Ascending aorta (tissue), 2 donors: ENCODE measurements around the gene ASPSCR1. TPM values are rescaled to one million over a fixed set of nuclear protein-coding genes. Genes with fewer than 3 reads are reported as not detected.

Experiments used
- DNase-seq, 2 donors: peaks; one replicate each; pipeline ENCODE4 v3.0.0-alpha.2; 2019; ENCODE audit warnings: low spot score in 2 of 2
- H3K27ac ChIP-seq, 2 donors: fragments of 200-600 bp; sonication (generic); one replicate each; pipeline ENCODE4 v1.5.1; 2016 to 2017; ENCODE audit warnings: mild to moderate bottlenecking in 1 of 2
- H3K27me3 ChIP-seq: fragments of 200-600 bp; sonication (generic); one replicate; pipeline ENCODE4 v1.5.1; 2017
- H3K36me3 ChIP-seq, 2 donors: fragments of 200-600 bp; sonication (generic); one replicate each; pipeline ENCODE4 v1.5.1; 2016
- H3K4me1 ChIP-seq, 2 donors: fragments of 200-600 bp; sonication (generic); one replicate each; pipeline ENCODE4 v1.5.1; 2016 to 2017; ENCODE audit warnings: mild to moderate bottlenecking in 1 of 2
- H3K4me3 ChIP-seq, 2 donors: fragments of 200-600 bp; sonication (generic); one replicate each; pipeline ENCODE4 v1.5.1; 2016 to 2017; ENCODE audit warnings: mild to moderate bottlenecking in 1 of 2
- H3K9me3 ChIP-seq, 2 donors: fragments of 200-600 bp; sonication (generic); one replicate each; pipeline ENCODE4 v1.5.1; 2016
- CTCF ChIP-seq, 3 experiments: fragments of 200-600 bp in 2 of 3; fragments of 450-650 bp in 1 of 3; sonication (generic) in 2 of 3; IDR thresholded peaks; one replicate each; pipeline ENCODE4 v1.5.1; 2016 to 2019; ENCODE audit warnings: antibody characterized with exemption in 3 of 3, mild to moderate bottlenecking in 1 of 3, moderate library complexity in 1 of 3
- intact Hi-C: fragments of 100-400 bp; cut with DNase I; formaldehyde crosslinking; loops from one replicate; pipeline ENCODE4 v1.15.1; 2023
- total RNA-seq: library from RNA; depleted of rRNA; stranded (reverse); fragments of >200 nt; gene quantifications from one replicate; pipeline ENCODE4 v1.1.0, GENCODE V29; 2016

The ASPSCR1 gene
- total RNA-seq, 1 donor from 2014 or later: 45.1 TPM

DNA sequence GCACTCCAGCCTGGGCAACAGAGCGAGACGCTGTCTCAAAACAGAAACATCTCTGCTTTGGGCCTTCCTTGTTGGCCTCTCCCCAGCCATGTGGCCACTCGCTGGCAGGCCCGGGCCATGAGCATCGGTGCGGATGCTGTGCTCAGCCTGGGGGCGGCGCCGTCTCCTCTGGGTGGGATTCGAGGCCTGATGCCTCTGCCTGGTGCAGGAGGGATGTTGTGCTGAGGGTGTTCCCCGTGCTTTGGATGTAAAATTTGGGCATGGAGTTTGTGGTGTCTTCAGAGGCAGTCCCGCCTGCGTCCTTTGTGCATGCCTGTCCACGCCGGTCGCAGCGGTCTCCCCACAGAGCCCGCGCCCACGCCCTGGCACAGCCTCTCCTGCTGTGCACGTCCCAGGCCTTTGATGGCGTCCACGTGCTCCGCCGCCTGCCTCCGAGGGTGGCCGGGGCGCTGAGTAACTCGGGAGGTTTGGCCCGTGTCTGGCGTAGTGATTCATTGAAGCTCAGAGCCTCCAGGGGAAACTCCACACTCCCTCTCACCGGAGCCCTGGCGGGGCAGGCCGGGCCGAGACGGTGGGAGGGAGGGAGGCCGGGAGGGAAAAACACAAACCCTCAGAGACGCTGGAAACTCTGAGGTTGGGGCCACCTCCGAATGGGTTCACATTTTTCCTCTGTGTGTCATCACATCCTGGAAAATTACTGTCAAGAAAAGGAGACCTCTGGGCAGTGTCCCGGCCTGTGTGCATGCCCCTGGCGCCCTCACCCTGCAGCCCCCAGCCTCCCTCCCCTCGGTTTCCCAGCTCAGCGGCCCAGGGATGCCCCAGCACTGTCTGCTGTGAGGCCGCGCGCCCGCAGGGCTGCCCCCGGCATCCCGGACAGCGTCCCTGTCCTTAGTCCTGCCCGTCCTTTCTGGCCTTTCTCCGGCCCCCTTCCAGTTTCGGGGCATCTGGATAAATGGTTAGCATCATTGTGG, 26.3 kb downstream of the ASPSCR1 start:
- intact Hi-C loops: loop anchor here (1.0 kb wide), 2 partner anchors 19 to 26 kb away; partner anchors contain the start of genes ASPSCR1 and CENPX
- H3K4me1 ChIP-seq: peaks cover 19 to 46% of the 10 kb centered on the region in 2 donors

GRCh38 chr17:82004517-82005455, 27.4 kb downstream of the ASPSCR1 start:
- H3K36me3 ChIP-seq: no peaks in the 10 kb centered on the region
- no peak for DNase-seq
- H3K9me3 ChIP-seq: no peaks in the 10 kb centered on the region
- peak overlapping the region; percentile 76 to 85 for H3K27ac ChIP-seq
- H3K27me3 ChIP-seq: no peaks in the 10 kb centered on the region
- H3K4me3 ChIP-seq: no peak overlapping the region
- peaks cover 19 to 46% of the 10 kb centered on the region in 2 donors for H3K4me1 ChIP-seq
- no peak for TF ChIP-seq CTCF (IDR thresholded peaks at IDR 0.05)
- intact Hi-C loops: loop anchor here (1.0 kb wide), 1 partner anchor 18 kb away; the partner anchor contains the start of gene CENPX

More for the DNA sequence above, 26.3 kb downstream of the ASPSCR1 start:
- Histone ChIP-seq H3K27ac (peak overlapping the region; percentile 76 to 85), H3K9me3 (no peaks in the 10 kb centered on the region), H3K4me3 (peak overlapping the region in 1 of 2 donors; percentile 42), H3K36me3 (no peaks in the 10 kb centered on the region), H3K27me3 (no peaks in the 10 kb centered on the region)
- TF ChIP-seq CTCF (IDR thresholded peaks at IDR 0.05): no peak
- DNase-seq: peak; percentile 75 to 97

GRCh38 chr17:82005701-82006348, 28.4 kb downstream of the ASPSCR1 start:
- Histone ChIP-seq H3K4me1 (peaks cover 19 to 46% of the 10 kb centered on the region in 2 donors), H3K4me3 (no peak overlapping the region), H3K36me3 (no peaks in the 10 kb centered on the region), H3K27ac (peak overlapping the region in 1 of 2 donors; percentile 85), H3K27me3 (no peaks in the 10 kb centered on the region), H3K9me3 (no peaks in the 10 kb centered on the region)
- no peak for TF ChIP-seq CTCF (IDR thresholded peaks at IDR 0.05)
- DNase-seq: no peak
- intact Hi-C loops: no loop called here

GRCh38 chr17:82006468-82007227, 29.2 kb downstream of the ASPSCR1 start:
- intact Hi-C loops: no loop called here
- no peaks in the 10 kb centered on the region for H3K9me3 ChIP-seq
- H3K4me1 ChIP-seq: peaks cover 19 to 46% of the 10 kb centered on the region in 2 donors
- H3K36me3 ChIP-seq: no peaks in the 10 kb centered on the region
- no peak for TF ChIP-seq CTCF (IDR thresholded peaks at IDR 0.05)
- DNase-seq: peak in 1 of 2 donors; percentile 80
- peak overlapping the region in 1 of 2 donors; percentile 9 for H3K4me3 ChIP-seq
- peak overlapping the region; percentile 56 to 58 for H3K27ac ChIP-seq
- no peaks in the 10 kb centered on the region for H3K27me3 ChIP-seq
